ENCODE data around the gene ARHGAP36.

The ARHGAP36 gene

DNA sequence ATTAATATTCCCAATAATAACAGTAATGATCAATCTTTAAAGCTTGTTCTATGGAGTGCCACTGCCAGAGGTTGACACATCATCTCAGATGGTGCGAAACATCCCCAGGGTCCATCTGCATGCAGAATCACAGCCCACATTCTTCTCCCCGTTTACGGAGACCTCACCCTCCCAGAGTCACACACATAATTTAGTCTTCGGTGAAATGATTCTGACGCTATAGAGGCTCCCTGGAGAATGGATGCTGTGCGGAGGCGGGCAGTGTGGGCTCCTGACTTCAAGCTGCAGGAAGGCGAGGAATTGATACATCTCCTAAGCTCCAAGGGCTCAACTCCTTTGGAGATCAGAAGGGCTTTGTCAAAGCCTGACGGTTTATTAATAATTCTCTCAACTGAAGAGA lies 11.0 kb upstream of the ARHGAP36 start:
- H3K14ac ChIP-seq (ENCODE audit: low read length): no peak overlapping the region
- no peak overlapping the region for H2AK5ac ChIP-seq (ENCODE audit: low read length)
- H4K8ac ChIP-seq (ENCODE audit: low read depth, low read length): no peak overlapping the region
- H3K36me3 ChIP-seq (ENCODE audit: control insufficient read depth in 1 of 2, insufficient read depth in 2 of 2, low read length in 2 of 2): no peaks in the 10 kb centered on the region
- no peak overlapping the region for H2BK5ac ChIP-seq (ENCODE audit: low read depth, low read length, poor library complexity)
- no peaks in the 10 kb centered on the region for H3K79me1 ChIP-seq (ENCODE audit: low read length)
- no peak overlapping the region for H3K27ac ChIP-seq (ENCODE audit: low read depth, low read length)
- H2BK120ac ChIP-seq (ENCODE audit: insufficient read depth, low read length, poor library complexity): no peak overlapping the region
- no peak overlapping the region for H2AFZ ChIP-seq (ENCODE audit: insufficient read depth, low read length, poor library complexity)
- DNase-seq: no peak
- H4K91ac ChIP-seq (ENCODE audit: low read depth, low read length): no peak overlapping the region
- no peaks in the 10 kb centered on the region for H3K27me3 ChIP-seq (ENCODE audit: insufficient read depth, low read length)
- no peak overlapping the region for H3K4ac ChIP-seq (ENCODE audit: low read depth, low read length)
- no CpG with 5 or more reads among the region's 9 CpGs for WGBS (ENCODE audit: extremely low coverage, insufficient coverage, insufficient read length)
- H3K79me2 ChIP-seq (ENCODE audit: control insufficient read depth, insufficient read depth, low read length, poor library complexity): no peaks in the 10 kb centered on the region
- H3K9me3 ChIP-seq (ENCODE audit: insufficient read depth, low read depth, low read length): no peaks in the 10 kb centered on the region
- no peak overlapping the region for H3K9ac ChIP-seq (ENCODE audit: low read length)
- H2BK12ac ChIP-seq (ENCODE audit: low read length): no peak overlapping the region
- H3K18ac ChIP-seq (ENCODE audit: low read length): no peak overlapping the region
- H4K12ac ChIP-seq (ENCODE audit: low read depth, low read length): no peak overlapping the region
- H3K4me1 ChIP-seq (ENCODE audit: control insufficient read depth in 1 of 2, insufficient read depth in 2 of 2, low read length in 2 of 2): no peaks in the 10 kb centered on the region
- H3K23ac ChIP-seq (ENCODE audit: low read length): no peak overlapping the region
- no peak overlapping the region for H3K4me2 ChIP-seq (ENCODE audit: low read length)
- no peak overlapping the region for H3K4me3 ChIP-seq (ENCODE audit: low read depth, low read length)

DNA sequence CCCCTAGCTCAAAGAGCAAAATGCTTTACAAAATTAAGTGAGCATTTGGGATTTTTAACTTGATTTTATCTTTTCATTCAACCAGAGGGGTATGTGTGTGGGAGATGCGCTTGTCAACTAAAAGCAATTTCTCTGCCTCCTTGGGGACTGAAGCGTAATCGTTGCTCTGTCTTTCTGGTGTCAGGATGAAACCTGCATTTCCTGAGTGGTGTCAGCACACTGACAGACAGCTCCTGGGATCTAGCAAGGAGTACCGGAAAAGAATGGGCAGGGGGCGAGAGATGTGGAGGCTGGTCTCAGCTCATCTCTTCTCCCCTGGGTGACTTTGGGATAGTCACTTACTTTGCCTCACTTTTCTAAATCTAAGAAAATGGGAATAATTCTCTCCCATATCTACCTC lies 5.1 kb upstream of the ARHGAP36 start:
- WGBS (ENCODE audit: extremely low coverage, insufficient coverage, insufficient read length): no CpG with 5 or more reads among the region's 5 CpGs

DNA sequence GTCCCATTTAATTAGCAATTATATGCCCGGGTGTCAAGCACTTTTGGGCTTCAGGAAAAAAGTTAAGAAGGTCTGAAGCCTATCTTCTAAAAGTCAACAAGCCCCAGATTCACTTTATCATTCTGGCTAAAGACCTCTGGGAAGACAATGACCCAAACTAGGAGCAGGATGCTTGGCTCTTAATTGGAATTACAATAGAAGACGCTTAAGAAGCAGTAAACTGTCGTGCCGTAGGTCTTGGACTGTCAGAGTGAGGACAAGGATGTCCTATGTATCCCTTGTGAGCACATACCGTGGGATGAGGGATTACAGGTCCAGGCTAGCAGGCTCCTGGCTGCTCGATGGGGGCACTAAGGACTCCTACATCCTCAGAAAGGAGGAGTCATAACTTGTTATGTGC lies 3.2 kb upstream of the ARHGAP36 start:
- Histone ChIP-seq H3K27ac (ENCODE audit: low read depth, low read length) (no peak overlapping the region), H3K79me2 (ENCODE audit: control insufficient read depth, insufficient read depth, low read length, poor library complexity) (no peaks in the 10 kb centered on the region), H2BK12ac (ENCODE audit: low read length) (no peak overlapping the region), H4K12ac (ENCODE audit: low read depth, low read length) (no peak overlapping the region), H3K23ac (ENCODE audit: low read length) (no peak overlapping the region), H3K9ac (ENCODE audit: low read length) (no peak overlapping the region), H2BK120ac (ENCODE audit: insufficient read depth, low read length, poor library complexity) (no peak overlapping the region), H3K4me1 (ENCODE audit: control insufficient read depth in 1 of 2, insufficient read depth in 2 of 2, low read length in 2 of 2) (peaks cover 0 to 5% of the 10 kb centered on the region in 2 experiments), H3K4ac (ENCODE audit: low read depth, low read length) (no peak overlapping the region), H3K14ac (ENCODE audit: low read length) (no peak overlapping the region), H4K8ac (ENCODE audit: low read depth, low read length) (no peak overlapping the region), H4K91ac (ENCODE audit: low read depth, low read length) (no peak overlapping the region), H3K27me3 (ENCODE audit: insufficient read depth, low read length) (peaks cover 13% of the 10 kb centered on the region), H3K79me1 (ENCODE audit: low read length) (no peaks in the 10 kb centered on the region), H2AK5ac (ENCODE audit: low read length) (no peak overlapping the region), H3K4me3 (ENCODE audit: low read depth, low read length) (no peak overlapping the region), H2BK5ac (ENCODE audit: low read depth, low read length, poor library complexity) (no peak overlapping the region), H3K36me3 (ENCODE audit: control insufficient read depth in 1 of 2, insufficient read depth in 2 of 2, low read length in 2 of 2) (no peaks in the 10 kb centered on the region), H3K4me2 (ENCODE audit: low read length) (no peak overlapping the region), H3K18ac (ENCODE audit: low read length) (no peak overlapping the region), H2AFZ (ENCODE audit: insufficient read depth, low read length, poor library complexity) (no peak overlapping the region), H3K9me3 (ENCODE audit: insufficient read depth, low read depth, low read length) (no peaks in the 10 kb centered on the region)
- DNase-seq: no peak
- no CpG with 5 or more reads among the region's 6 CpGs for WGBS (ENCODE audit: extremely low coverage, insufficient coverage, insufficient read length)

More for the DNA sequence above, 5.1 kb upstream of the ARHGAP36 start:
- Histone ChIP-seq H2BK120ac (ENCODE audit: insufficient read depth, low read length, poor library complexity) (no peak overlapping the region), H3K27me3 (ENCODE audit: insufficient read depth, low read length) (peaks cover 7% of the 10 kb centered on the region), H2BK12ac (ENCODE audit: low read length) (no peak overlapping the region), H3K23ac (ENCODE audit: low read length) (no peak overlapping the region), H3K79me1 (ENCODE audit: low read length) (no peaks in the 10 kb centered on the region), H3K9ac (ENCODE audit: low read length) (no peak overlapping the region), H4K91ac (ENCODE audit: low read depth, low read length) (no peak overlapping the region), H4K8ac (ENCODE audit: low read depth, low read length) (no peak overlapping the region), H4K12ac (ENCODE audit: low read depth, low read length) (no peak overlapping the region), H3K4me2 (ENCODE audit: low read length) (no peak overlapping the region), H3K18ac (ENCODE audit: low read length) (no peak overlapping the region), H3K79me2 (ENCODE audit: control insufficient read depth, insufficient read depth, low read length, poor library complexity) (no peaks in the 10 kb centered on the region), H2AFZ (ENCODE audit: insufficient read depth, low read length, poor library complexity) (no peak overlapping the region), H3K4ac (ENCODE audit: low read depth, low read length) (no peak overlapping the region), H3K27ac (ENCODE audit: low read depth, low read length) (no peak overlapping the region), H3K4me3 (ENCODE audit: low read depth, low read length) (no peak overlapping the region), H3K4me1 (ENCODE audit: control insufficient read depth in 1 of 2, insufficient read depth in 2 of 2, low read length in 2 of 2) (peaks cover 0 to 3% of the 10 kb centered on the region in 2 experiments), H2BK5ac (ENCODE audit: low read depth, low read length, poor library complexity) (no peak overlapping the region), H3K36me3 (ENCODE audit: control insufficient read depth in 1 of 2, insufficient read depth in 2 of 2, low read length in 2 of 2) (no peaks in the 10 kb centered on the region), H3K9me3 (ENCODE audit: insufficient read depth, low read depth, low read length) (no peaks in the 10 kb centered on the region), H3K14ac (ENCODE audit: low read length) (no peak overlapping the region), H2AK5ac (ENCODE audit: low read length) (no peak overlapping the region)
- no peak for DNase-seq

DNA sequence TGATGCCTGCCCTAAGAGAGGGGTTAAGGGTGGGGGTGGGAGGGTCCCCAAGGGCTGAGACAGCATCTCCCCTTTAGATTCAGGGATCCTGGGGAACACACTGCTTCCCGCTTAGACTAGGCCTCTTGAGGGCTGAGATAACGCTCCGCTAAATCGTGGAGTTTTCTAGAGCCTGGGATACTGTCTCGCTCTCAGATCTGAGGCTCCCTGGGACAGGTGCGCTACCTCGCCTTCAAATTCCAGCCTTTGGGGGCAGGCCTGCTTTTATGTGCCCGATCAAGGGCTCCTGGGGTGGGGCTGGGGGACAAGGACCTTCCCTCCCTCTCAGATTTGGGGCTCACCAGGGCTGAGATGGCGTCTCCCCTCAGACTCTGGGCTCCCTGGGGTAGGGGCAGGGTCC lies 440 bp upstream of the ARHGAP36 start:
- H3K36me3 ChIP-seq (ENCODE audit: control insufficient read depth in 1 of 2, insufficient read depth in 2 of 2, low read length in 2 of 2): no peaks in the 10 kb centered on the region

More for the DNA sequence above, 440 bp upstream of the ARHGAP36 start:
- H3K9me3 ChIP-seq (ENCODE audit: insufficient read depth, low read depth, low read length): no peaks in the 10 kb centered on the region
- H3K79me2 ChIP-seq (ENCODE audit: control insufficient read depth, insufficient read depth, low read length, poor library complexity): no peaks in the 10 kb centered on the region
- no CpG with 5 or more reads among the region's 9 CpGs for WGBS (ENCODE audit: extremely low coverage, insufficient coverage, insufficient read length)
- no peak overlapping the region for H2AK5ac ChIP-seq (ENCODE audit: low read length)
- H4K91ac ChIP-seq (ENCODE audit: low read depth, low read length): no peak overlapping the region
- H3K14ac ChIP-seq (ENCODE audit: low read length): no peak overlapping the region
- H3K27ac ChIP-seq (ENCODE audit: low read depth, low read length): no peak overlapping the region
- no peaks in the 10 kb centered on the region for H3K79me1 ChIP-seq (ENCODE audit: low read length)
- DNase-seq: no peak
- no peak overlapping the region for H2BK5ac ChIP-seq (ENCODE audit: low read depth, low read length, poor library complexity)
- H2BK120ac ChIP-seq (ENCODE audit: insufficient read depth, low read length, poor library complexity): no peak overlapping the region
- H4K12ac ChIP-seq (ENCODE audit: low read depth, low read length): no peak overlapping the region
- H3K4ac ChIP-seq (ENCODE audit: low read depth, low read length): no peak overlapping the region
- no peak overlapping the region for H2BK12ac ChIP-seq (ENCODE audit: low read length)
- H3K27me3 ChIP-seq (ENCODE audit: insufficient read depth, low read length): peaks cover 13% of the 10 kb centered on the region
- no peak overlapping the region for H3K18ac ChIP-seq (ENCODE audit: low read length)
- no peak overlapping the region for H3K23ac ChIP-seq (ENCODE audit: low read length)
- H3K4me2 ChIP-seq (ENCODE audit: low read length): no peak overlapping the region
- no peak overlapping the region for H3K9ac ChIP-seq (ENCODE audit: low read length)
- H2AFZ ChIP-seq (ENCODE audit: insufficient read depth, low read length, poor library complexity): no peak overlapping the region
- no peak overlapping the region for H3K4me3 ChIP-seq (ENCODE audit: low read depth, low read length)
- H4K8ac ChIP-seq (ENCODE audit: low read depth, low read length): no peak overlapping the region
- H3K4me1 ChIP-seq (ENCODE audit: control insufficient read depth in 1 of 2, insufficient read depth in 2 of 2, low read length in 2 of 2): peaks cover 0 to 5% of the 10 kb centered on the region in 2 experiments
